ENCODE data around the gene DEFB125. TPM values are rescaled to one million over a fixed set of nuclear protein-coding genes. Genes with fewer than 3 reads are reported as not detected.

DEFB125 gene
- total RNA-seq, 1 donor from 2014 or later, result not detected

DNA sequence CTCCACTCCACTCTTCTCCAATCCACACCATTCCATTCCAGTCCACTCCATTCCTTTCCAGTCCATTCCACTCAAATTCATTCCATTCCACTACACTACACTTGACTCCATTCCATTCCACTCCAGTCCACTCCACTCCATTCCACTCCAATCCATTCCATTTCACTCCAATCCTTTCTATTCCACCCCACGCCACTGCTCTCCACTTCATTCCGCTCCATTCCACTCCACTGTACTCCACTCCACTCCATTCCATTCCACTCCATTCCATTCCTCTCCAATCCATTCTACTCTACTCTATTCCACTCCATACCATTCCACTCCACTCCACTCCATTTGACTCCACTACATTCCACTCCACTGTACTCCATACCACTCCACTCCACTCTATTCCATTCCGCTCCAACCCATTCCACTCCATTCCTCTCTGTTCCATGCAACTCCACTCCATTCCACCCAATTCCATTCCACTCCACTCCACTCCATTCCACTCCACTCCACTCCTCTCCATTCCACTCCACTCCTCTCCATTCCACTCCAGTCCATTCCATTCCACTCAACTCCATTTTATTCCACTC lies 23.4 kb upstream of the DEFB125 start:
- TF ChIP-seq, protein P1, sequence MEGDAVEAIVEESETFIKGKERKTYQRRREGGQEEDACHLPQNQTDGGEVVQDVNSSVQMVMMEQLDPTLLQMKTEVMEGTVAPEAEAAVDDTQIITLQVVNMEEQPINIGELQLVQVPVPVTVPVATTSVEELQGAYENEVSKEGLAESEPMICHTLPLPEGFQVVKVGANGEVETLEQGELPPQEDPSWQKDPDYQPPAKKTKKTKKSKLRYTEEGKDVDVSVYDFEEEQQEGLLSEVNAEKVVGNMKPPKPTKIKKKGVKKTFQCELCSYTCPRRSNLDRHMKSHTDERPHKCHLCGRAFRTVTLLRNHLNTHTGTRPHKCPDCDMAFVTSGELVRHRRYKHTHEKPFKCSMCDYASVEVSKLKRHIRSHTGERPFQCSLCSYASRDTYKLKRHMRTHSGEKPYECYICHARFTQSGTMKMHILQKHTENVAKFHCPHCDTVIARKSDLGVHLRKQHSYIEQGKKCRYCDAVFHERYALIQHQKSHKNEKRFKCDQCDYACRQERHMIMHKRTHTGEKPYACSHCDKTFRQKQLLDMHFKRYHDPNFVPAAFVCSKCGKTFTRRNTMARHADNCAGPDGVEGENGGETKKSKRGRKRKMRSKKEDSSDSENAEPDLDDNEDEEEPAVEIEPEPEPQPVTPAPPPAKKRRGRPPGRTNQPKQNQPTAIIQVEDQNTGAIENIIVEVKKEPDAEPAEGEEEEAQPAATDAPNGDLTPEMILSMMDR (IDR thresholded peaks at IDR 0.05; ENCODE audit: unreplicated experiment), result no peak
- DNase-seq (ENCODE audit: low spot score in 2 of 2, unreplicated experiment in 2 of 2), result no peak
- Mint-ChIP-seq H3K27ac (no peak overlapping the region), H3K4me1 (no peaks in the 10 kb centered on the region), H3K27me3 (ENCODE audit: low read depth) (no peaks in the 10 kb centered on the region), H3K4me3 (no peak overlapping the region), H3K36me3 (no peaks in the 10 kb centered on the region), H3K9me3 (no peaks in the 10 kb centered on the region)

DNA sequence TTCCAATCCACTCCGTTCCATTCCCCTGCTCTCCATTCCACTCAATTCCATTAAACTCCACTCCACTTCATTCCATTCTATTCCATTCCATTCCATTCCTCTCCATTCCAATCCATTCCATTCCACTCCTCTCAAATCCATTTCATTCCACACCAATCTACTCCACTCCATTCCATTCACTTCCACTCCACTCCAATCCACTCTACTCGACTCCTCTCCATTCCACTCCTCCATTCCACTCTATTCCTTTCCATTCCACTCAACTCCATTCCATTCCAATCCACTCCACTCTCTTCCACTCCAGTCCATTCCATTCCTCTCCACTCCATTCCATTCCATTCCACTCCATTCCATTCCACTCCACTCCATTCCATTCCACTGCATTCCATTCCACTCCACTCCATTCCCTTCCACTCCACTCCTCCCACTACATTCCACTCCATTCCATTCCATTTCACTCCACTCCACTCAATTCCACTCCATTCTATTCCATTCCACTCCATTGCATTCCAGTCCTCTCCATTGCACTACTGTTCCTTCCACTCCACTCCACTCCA lies 22.6 kb upstream of the DEFB125 start:
- Mint-ChIP-seq H3K4me1 (no peaks in the 10 kb centered on the region), H3K27me3 (ENCODE audit: low read depth) (no peaks in the 10 kb centered on the region), H3K9me3 (peaks cover under 1% of the 10 kb centered on the region), H3K36me3 (no peaks in the 10 kb centered on the region), H3K4me3 (no peak overlapping the region), H3K27ac (no peak overlapping the region)
- TF ChIP-seq, protein P1 (IDR thresholded peaks at IDR 0.05; ENCODE audit: unreplicated experiment), result no peak
- no peak for DNase-seq (ENCODE audit: low spot score in 2 of 2, unreplicated experiment in 2 of 2)

DNA sequence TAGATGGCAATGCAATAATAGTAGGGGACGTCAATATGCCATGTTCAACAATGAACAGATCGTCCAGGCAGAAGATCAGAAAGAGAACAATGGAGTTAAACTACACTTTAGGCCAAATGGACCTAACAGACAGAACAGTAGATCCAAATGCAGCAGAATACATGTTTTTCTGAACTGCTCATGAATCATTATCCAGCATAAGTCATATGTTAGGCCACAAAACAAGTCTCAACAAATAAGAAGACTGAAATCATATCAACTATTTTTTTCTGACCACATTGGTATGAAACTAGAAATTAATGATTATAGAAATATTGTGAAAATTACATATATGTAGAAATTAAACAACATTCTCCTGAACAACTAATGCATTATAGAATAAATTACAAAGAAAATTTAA lies 10.2 kb upstream of the DEFB125 start:
- no peak overlapping the region for H3K27ac Mint-ChIP-seq
- H3K36me3 Mint-ChIP-seq, result no peaks in the 10 kb centered on the region
- peaks cover 64% of the 10 kb centered on the region for H3K9me3 Mint-ChIP-seq
- H3K4me3 Mint-ChIP-seq, result no peak overlapping the region
- TF ChIP-seq, protein P1 (IDR thresholded peaks at IDR 0.05; ENCODE audit: unreplicated experiment), result no peak
- no peak for DNase-seq (ENCODE audit: low spot score in 2 of 2, unreplicated experiment in 2 of 2)
- no peaks in the 10 kb centered on the region for H3K4me1 Mint-ChIP-seq
- peaks cover 2% of the 10 kb centered on the region for H3K27me3 Mint-ChIP-seq (ENCODE audit: low read depth)

DNA sequence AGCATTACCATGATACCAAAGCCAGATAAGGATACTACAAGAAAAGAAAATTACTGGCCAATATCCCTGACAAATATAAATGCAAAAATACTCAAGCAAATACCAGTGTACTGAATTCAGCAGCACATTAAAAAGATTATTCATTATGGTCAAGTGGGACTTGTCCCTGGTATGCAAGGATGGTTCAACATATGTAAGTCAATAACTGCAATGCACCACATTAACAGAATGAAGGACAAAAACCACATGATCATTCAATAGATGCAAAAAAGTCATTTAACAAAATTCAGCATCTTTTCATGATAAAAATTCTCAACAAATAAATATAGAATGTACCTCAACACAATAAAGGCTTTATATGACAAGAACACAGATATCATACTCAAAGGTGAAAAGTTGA lies 9.1 kb upstream of the DEFB125 start:
- H3K9me3 Mint-ChIP-seq, result peaks cover 64% of the 10 kb centered on the region
- no peak overlapping the region for H3K27ac Mint-ChIP-seq
- TF ChIP-seq, protein P1 (IDR thresholded peaks at IDR 0.05; ENCODE audit: unreplicated experiment), result no peak
- H3K27me3 Mint-ChIP-seq (ENCODE audit: low read depth), result peaks cover 5% of the 10 kb centered on the region
- H3K4me1 Mint-ChIP-seq, result no peaks in the 10 kb centered on the region
- H3K4me3 Mint-ChIP-seq, result no peak overlapping the region
- DNase-seq (ENCODE audit: low spot score in 2 of 2, unreplicated experiment in 2 of 2), result no peak
- H3K36me3 Mint-ChIP-seq, result no peaks in the 10 kb centered on the region

DNA sequence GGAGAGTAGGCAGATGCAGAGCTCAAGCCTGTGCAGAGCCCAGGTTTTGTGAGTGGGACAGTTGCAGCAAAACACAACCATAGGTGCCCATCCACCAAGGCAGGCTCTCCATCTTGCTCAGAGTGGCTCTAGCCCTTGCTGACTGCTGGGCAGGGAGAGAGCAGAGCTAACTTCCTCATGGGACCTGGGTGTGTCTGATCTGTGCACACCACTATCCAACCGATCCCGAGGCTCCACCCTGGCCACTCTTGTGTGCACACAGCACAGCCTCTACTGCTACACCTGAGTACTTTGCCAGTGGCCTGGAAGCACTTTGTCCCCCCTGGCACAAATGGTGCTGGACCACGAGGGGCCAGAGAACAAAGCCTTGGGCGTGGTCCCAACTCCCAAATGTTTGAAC lies 7.9 kb upstream of the DEFB125 start:
- TF ChIP-seq, protein P1 (IDR thresholded peaks at IDR 0.05; ENCODE audit: unreplicated experiment), result no peak
- Mint-ChIP-seq H3K27me3 (ENCODE audit: low read depth) (peaks cover 5% of the 10 kb centered on the region), H3K36me3 (no peaks in the 10 kb centered on the region), H3K4me1 (no peaks in the 10 kb centered on the region), H3K4me3 (no peak overlapping the region), H3K27ac (no peak overlapping the region), H3K9me3 (peaks cover 69% of the 10 kb centered on the region)
- no peak for DNase-seq (ENCODE audit: low spot score in 2 of 2, unreplicated experiment in 2 of 2)

All from mesothelial cell of epicardium (in vitro differentiated cells).